ENCODE measurements around the gene SEMA3F. TPM values are rescaled to one million over a fixed set of nuclear protein-coding genes. Genes with fewer than 3 reads are reported as not detected.

Gene SEMA3F
- total RNA-seq, 4 donors from 2014 or later: 11.9 to 46.5 (median 23.3) TPM

DNA sequence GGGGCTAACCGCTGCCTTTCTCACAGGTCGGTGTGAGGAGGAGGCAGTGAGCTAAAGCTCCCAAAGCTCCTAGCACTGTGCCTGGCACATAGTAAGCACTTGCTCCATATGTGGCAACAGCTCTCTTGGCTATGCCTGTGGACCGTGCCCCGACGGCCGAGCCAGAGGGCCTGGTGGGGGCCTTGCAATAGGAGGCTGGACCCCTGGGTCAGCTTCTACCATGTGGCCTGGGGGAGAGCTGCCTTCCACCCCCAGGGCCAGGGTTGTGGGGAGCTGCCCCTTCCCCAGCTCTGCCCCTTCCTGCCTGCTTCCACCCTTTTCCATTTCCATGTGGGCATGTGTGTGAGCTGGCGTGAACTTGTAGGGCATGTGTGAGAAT lies 19.4 kb downstream of the SEMA3F start:
- no peak for DNase-seq (ENCODE audit: extremely low spot score)
- Histone ChIP-seq H3K9me3 (no peaks in the 10 kb centered on the region), H3K27me3 (no peaks in the 10 kb centered on the region), H3K4me3 (no peak overlapping the region), H3K4me1 (peaks cover 15 to 30% (median 29%) of the 10 kb centered on the region in 4 donors), H3K36me3 (peaks cover 8 to 52% (median 26%) of the 10 kb centered on the region in 4 donors), H3K27ac (replicated peaks in 1 of 4) (no peak overlapping the region)
- intact Hi-C loops (cut with DNase I): loop anchor here (5.0 kb wide), 1 partner anchor 52 kb away; no protein-coding TSS in a partner anchor
- TF ChIP-seq POLR2AphosphoS5 (IDR thresholded peaks at IDR 0.05) (no peak), CTCF (IDR thresholded peaks at IDR 0.05) (no peak), POLR2A (IDR thresholded peaks at IDR 0.05; ENCODE audit: low read depth) (no peak), EP300 (IDR thresholded peaks at IDR 0.05) (no peak)
- 98% methylated on average over 7 of the region's 7 CpGs for WGBS

- Histone ChIP-seq H3K9me3 (no peaks in the 10 kb centered on the region), H3K4me1 (peaks cover 10 to 27% (median 24%) of the 10 kb centered on the region in 4 donors), H3K36me3 (peaks cover 8 to 54% (median 26%) of the 10 kb centered on the region in 4 donors), H3K27me3 (no peaks in the 10 kb centered on the region), H3K4me3 (no peak overlapping the region), H3K27ac (replicated peaks in 1 of 4) (no peak overlapping the region)
- intact Hi-C loops (cut with DNase I): loop anchor here (5.0 kb wide), 1 partner anchor 53 kb away; no protein-coding TSS in a partner anchor
- TF ChIP-seq CTCF (IDR thresholded peaks at IDR 0.05): no peak
- TF ChIP-seq EP300 (IDR thresholded peaks at IDR 0.05): no peak
- no peak for TF ChIP-seq POLR2A (IDR thresholded peaks at IDR 0.05; ENCODE audit: low read depth)
- no peak for TF ChIP-seq POLR2AphosphoS5 (IDR thresholded peaks at IDR 0.05)
- no peak for DNase-seq (ENCODE audit: extremely low spot score)
- 93% methylated on average over 4 of the region's 17 CpGs for WGBS
Observed at GRCh38 chr3:50174947-50175524, 19.9 kb downstream of the SEMA3F start.

DNA sequence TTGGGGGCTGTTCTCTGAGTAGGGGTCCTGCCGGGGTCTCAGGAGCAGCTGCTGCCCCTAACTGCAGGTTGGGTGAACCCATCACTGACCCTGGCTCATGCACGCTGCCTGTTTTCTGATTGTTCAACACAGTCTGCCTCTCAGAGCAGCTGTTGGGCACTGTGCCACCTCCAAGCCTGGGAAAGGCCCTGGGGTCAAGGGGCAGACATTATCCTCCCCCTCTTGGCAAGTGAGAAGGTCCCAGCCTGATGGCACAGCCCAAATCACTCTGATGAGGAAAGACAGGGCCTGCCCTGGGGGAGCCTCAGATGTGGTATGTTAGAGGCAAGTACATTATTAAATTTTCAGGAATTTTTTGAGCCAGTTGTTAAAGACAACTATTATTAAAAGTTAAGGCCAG lies 22.2 kb downstream of the SEMA3F start:
- no peak for TF ChIP-seq POLR2AphosphoS5 (IDR thresholded peaks at IDR 0.05)
- TF ChIP-seq EP300 (IDR thresholded peaks at IDR 0.05): no peak
- no peak for TF ChIP-seq POLR2A (IDR thresholded peaks at IDR 0.05; ENCODE audit: low read depth)
- TF ChIP-seq CTCF (IDR thresholded peaks at IDR 0.05): no peak
- no peak overlapping the region for H3K4me3 ChIP-seq
- H3K36me3 ChIP-seq: peaks cover 8 to 66% (median 26%) of the 10 kb centered on the region in 4 donors
- no peak overlapping the region for H3K27ac ChIP-seq (replicated peaks in 1 of 4)
- H3K4me1 ChIP-seq: peaks cover 4 to 10% (median 7%) of the 10 kb centered on the region in 4 donors
- no peaks in the 10 kb centered on the region for H3K9me3 ChIP-seq
- no peaks in the 10 kb centered on the region for H3K27me3 ChIP-seq
- intact Hi-C loops (cut with DNase I): no loop called here
- WGBS: 60% methylated on average over 1 of the region's 2 CpGs
- no peak for DNase-seq (ENCODE audit: extremely low spot score)

GRCh38 chr3:50179710-50180109 lies 24.6 kb downstream of the SEMA3F start:
- TF ChIP-seq EP300 (IDR thresholded peaks at IDR 0.05) (no peak), POLR2AphosphoS5 (IDR thresholded peaks at IDR 0.05) (no peak), POLR2A (IDR thresholded peaks at IDR 0.05; ENCODE audit: low read depth) (no peak), CTCF (IDR thresholded peaks at IDR 0.05) (no peak)
- peaks cover 8 to 77% (median 27%) of the 10 kb centered on the region in 4 donors for H3K36me3 ChIP-seq
- H3K27ac ChIP-seq (replicated peaks in 1 of 4): no peak overlapping the region
- H3K9me3 ChIP-seq: no peaks in the 10 kb centered on the region
- intact Hi-C loops (cut with DNase I): no loop called here
- no peak for DNase-seq (ENCODE audit: extremely low spot score)
- WGBS: 41% methylated on average over 2 of the region's 2 CpGs
- no peak overlapping the region for H3K4me3 ChIP-seq
- no peaks in the 10 kb centered on the region for H3K27me3 ChIP-seq
- no peaks in the 10 kb centered on the region for H3K4me1 ChIP-seq

- no peak for TF ChIP-seq CTCF (IDR thresholded peaks at IDR 0.05)
- no peak for TF ChIP-seq POLR2A (IDR thresholded peaks at IDR 0.05; ENCODE audit: low read depth)
- no peak for TF ChIP-seq POLR2AphosphoS5 (IDR thresholded peaks at IDR 0.05)
- TF ChIP-seq EP300 (IDR thresholded peaks at IDR 0.05): no peak
- no peak for DNase-seq (ENCODE audit: extremely low spot score)
- peaks cover 0 to 77% (median 23%) of the 10 kb centered on the region in 4 donors for H3K36me3 ChIP-seq
- no peaks in the 10 kb centered on the region for H3K4me1 ChIP-seq
- H3K4me3 ChIP-seq: no peak overlapping the region
- no peaks in the 10 kb centered on the region for H3K27me3 ChIP-seq
- WGBS: 95% methylated on average over 5 of the region's 5 CpGs
- no peak overlapping the region for H3K27ac ChIP-seq (replicated peaks in 1 of 4)
- intact Hi-C loops (cut with DNase I): no loop called here
- H3K9me3 ChIP-seq: no peaks in the 10 kb centered on the region
Observed at GRCh38 chr3:50181985-50182384, 26.9 kb downstream of the SEMA3F start.
